Endothelial cell of umbilical vein (primary cell): ENCODE measurements around the gene AVPR2.

Source experiments
- CTCF ChIP-seq, 2 donors: IDR thresholded peaks; 1 replicate in 1 of 2; 2 replicates in 1 of 2; pipeline ENCODE4 v1.5.1; 2011; ENCODE audit warnings: low read length in 2 of 2, mild to moderate bottlenecking in 2 of 2, moderate library complexity in 2 of 2, control low read depth in 1 of 2, inconsistent platforms in 1 of 2, low read depth in 1 of 2; ENCODE audit not compliant: insufficient read depth in 1 of 2; ENCODE audit errors: extremely low read depth in 1 of 2
- EZH2 ChIP-seq: IDR thresholded peaks from 2 replicates; pipeline ENCODE4 v1.6.1; 2012; ENCODE audit warnings: borderline replicate concordance, low read depth, mild to moderate bottlenecking, moderate library complexity, low read length, inconsistent platforms; ENCODE audit not compliant: severe bottlenecking
- GATA2 ChIP-seq: IDR thresholded peaks from 2 replicates; pipeline ENCODE4 v1.7.0; 2011; ENCODE audit warnings: low read depth, mild to moderate bottlenecking, moderate library complexity, mixed read lengths, low read length; ENCODE audit not compliant: insufficient read length, insufficient read depth
- POLR2A ChIP-seq: IDR thresholded peaks from 2 replicates; pipeline ENCODE4 v1.6.1; 2012; ENCODE audit warnings: low read depth, mild to moderate bottlenecking, control low read depth, low read length
- TF ChIP-seq, protein P1 (sequence below): IDR thresholded peaks from 2 replicates; pipeline ENCODE4 v1.6.1; 2011; ENCODE audit not compliant: insufficient read depth, insufficient read length

DNA sequence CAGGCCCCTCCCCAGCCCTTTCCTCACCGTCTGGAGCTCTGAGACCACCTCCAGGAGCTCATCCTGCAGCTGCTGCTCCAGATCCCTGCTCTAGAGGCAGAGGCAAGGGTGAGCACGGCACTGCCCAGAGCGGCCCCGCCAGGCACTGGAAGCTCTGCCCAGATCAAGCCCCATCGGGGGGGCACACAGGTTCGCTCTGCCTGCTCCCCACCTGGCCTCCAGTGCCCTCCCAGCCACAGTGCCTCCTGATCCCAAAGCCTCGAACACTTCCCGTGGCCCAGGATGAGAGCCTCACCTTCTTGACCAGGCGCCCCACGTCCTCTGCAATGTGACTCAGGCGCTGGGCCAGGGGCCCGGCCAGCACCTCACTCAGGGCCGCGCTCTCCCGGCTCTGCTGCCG, 16.6 kb downstream of the AVPR2 start:
- TF ChIP-seq POLR2A, result no peak
- no peak for TF ChIP-seq CTCF (IDR thresholded peaks at IDR 0.05; ENCODE audit: extremely low read depth in 1 of 2, insufficient read depth in 1 of 2, low read depth in 1 of 2, low read length in 2 of 2)
- no peak for TF ChIP-seq EZH2
- TF ChIP-seq, protein P1, sequence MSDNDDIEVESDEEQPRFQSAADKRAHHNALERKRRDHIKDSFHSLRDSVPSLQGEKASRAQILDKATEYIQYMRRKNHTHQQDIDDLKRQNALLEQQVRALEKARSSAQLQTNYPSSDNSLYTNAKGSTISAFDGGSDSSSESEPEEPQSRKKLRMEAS, result no peak
- no peak for TF ChIP-seq GATA2
